Activated T-cell treated with anti-CD3 and anti-CD28 coated beads, Interleukin-2, amount 50 U/mL, for 4 hours (primary cell): ENCODE data around the gene PSMA7. TPM values are rescaled to one million over a fixed set of nuclear protein-coding genes. Genes with fewer than 3 reads are reported as not detected.

Experiments
- ATAC-seq, 2 donors: fragments of 200-7000 bp; cut with Tn5 transposase; one replicate each; pipeline ENCODE4 v1.10.0; 2021
- DNase-seq: peaks from one replicate; pipeline ENCODE4 v3.0.0-alpha.2; 2020
- H3K27me3 Mint-ChIP-seq: one replicate; pipeline ENCODE4 v1.8.0; 2021; ENCODE audit warnings: low read depth, mixed read lengths
- H3K36me3 Mint-ChIP-seq: one replicate; pipeline ENCODE4 v1.8.0; 2022; ENCODE audit warnings: mixed read lengths; ENCODE audit not compliant: insufficient read depth
- H3K4me1 Mint-ChIP-seq: one replicate; pipeline ENCODE4 v1.8.0; 2021; ENCODE audit warnings: low read depth, mixed read lengths
- H3K4me3 Mint-ChIP-seq: one replicate; pipeline ENCODE4 v1.8.0; 2021; ENCODE audit warnings: mild to moderate bottlenecking, moderate library complexity, mixed read lengths
- H3K9me3 Mint-ChIP-seq: one replicate; pipeline ENCODE4 v1.8.0; 2021; ENCODE audit warnings: mixed read lengths
- total RNA-seq, 3 donors: library from RNA; stranded (reverse); gene quantifications; one replicate each; pipeline ENCODE4 v1.2.1, GENCODE V29; 2021

Gene PSMA7
- total RNA-seq, 3 donors from 2014 or later, result 651 to 699 (median 689) TPM

GRCh38 chr20:62141043-62141396 is 2.2 kb downstream of the PSMA7 start:
- H3K36me3 Mint-ChIP-seq, result peaks cover 38% of the 10 kb centered on the region
- no peak for ATAC-seq
- H3K27me3 Mint-ChIP-seq, result no peaks in the 10 kb centered on the region
- H3K4me3 Mint-ChIP-seq, result peak overlapping the region; percentile 94
- DNase-seq, result no peak
- peaks cover 48% of the 10 kb centered on the region for H3K4me1 Mint-ChIP-seq
- no peaks in the 10 kb centered on the region for H3K9me3 Mint-ChIP-seq

GRCh38 chr20:62139636-62140035 is 3.6 kb downstream of the PSMA7 start:
- Mint-ChIP-seq H3K4me3 (no peak overlapping the region), H3K4me1 (peaks cover 34% of the 10 kb centered on the region), H3K27me3 (no peaks in the 10 kb centered on the region), H3K9me3 (no peaks in the 10 kb centered on the region), H3K36me3 (peaks cover 38% of the 10 kb centered on the region)
- DNase-seq (no peak), ATAC-seq (no peak)

GRCh38 chr20:62138912-62139311 is 4.3 kb downstream of the PSMA7 start:
- H3K9me3 Mint-ChIP-seq, result no peaks in the 10 kb centered on the region
- H3K27me3 Mint-ChIP-seq, result no peaks in the 10 kb centered on the region
- peaks cover 33% of the 10 kb centered on the region for H3K4me1 Mint-ChIP-seq
- DNase-seq (no peak), ATAC-seq (no peak)
- peaks cover 41% of the 10 kb centered on the region for H3K36me3 Mint-ChIP-seq
- no peak overlapping the region for H3K4me3 Mint-ChIP-seq

- H3K4me3 Mint-ChIP-seq, result no peak overlapping the region
- H3K27me3 Mint-ChIP-seq, result no peaks in the 10 kb centered on the region
- peaks cover 41% of the 10 kb centered on the region for H3K36me3 Mint-ChIP-seq
- DNase-seq, result no peak
- peaks cover 35% of the 10 kb centered on the region for H3K4me1 Mint-ChIP-seq
- H3K9me3 Mint-ChIP-seq, result no peaks in the 10 kb centered on the region
- no peak for ATAC-seq
Observed at GRCh38 chr20:62138204-62138543, 5.0 kb downstream of the PSMA7 start.

- ATAC-seq (no peak), DNase-seq (no peak)
- Mint-ChIP-seq H3K9me3 (no peaks in the 10 kb centered on the region), H3K36me3 (peaks cover 41% of the 10 kb centered on the region), H3K27me3 (no peaks in the 10 kb centered on the region), H3K4me1 (peaks cover 37% of the 10 kb centered on the region), H3K4me3 (no peak overlapping the region)
Observed at GRCh38 chr20:62137478-62138203, 5.6 kb downstream of the PSMA7 start.

- DNase-seq, result no peak
- ATAC-seq, result no peak
- H3K4me3 Mint-ChIP-seq, result no peak overlapping the region
- peaks cover 37% of the 10 kb centered on the region for H3K4me1 Mint-ChIP-seq
- peaks cover 42% of the 10 kb centered on the region for H3K36me3 Mint-ChIP-seq
- no peaks in the 10 kb centered on the region for H3K27me3 Mint-ChIP-seq
- no peaks in the 10 kb centered on the region for H3K9me3 Mint-ChIP-seq
Observed at GRCh38 chr20:62137092-62137384, 6.2 kb downstream of the PSMA7 start.

- Mint-ChIP-seq H3K9me3 (no peaks in the 10 kb centered on the region), H3K4me3 (no peak overlapping the region), H3K27me3 (no peaks in the 10 kb centered on the region), H3K36me3 (peaks cover 40% of the 10 kb centered on the region), H3K4me1 (peaks cover 34% of the 10 kb centered on the region)
- DNase-seq (peak; percentile 67), ATAC-seq (peak; percentile 47 to 50)
Observed at GRCh38 chr20:62136283-62137091, 6.7 kb downstream of the PSMA7 start.

GRCh38 chr20:62135573-62136266 is 7.5 kb downstream of the PSMA7 start:
- Mint-ChIP-seq H3K9me3 (no peaks in the 10 kb centered on the region), H3K36me3 (peaks cover 44% of the 10 kb centered on the region), H3K4me3 (no peak overlapping the region), H3K4me1 (peaks cover 28% of the 10 kb centered on the region), H3K27me3 (no peaks in the 10 kb centered on the region)
- no peak for ATAC-seq
- no peak for DNase-seq

GRCh38 chr20:62134735-62135231 is 8.4 kb downstream of the PSMA7 start:
- no peak for ATAC-seq
- DNase-seq, result no peak
- peaks cover 21% of the 10 kb centered on the region for H3K4me1 Mint-ChIP-seq
- peaks cover 49% of the 10 kb centered on the region for H3K36me3 Mint-ChIP-seq
- no peaks in the 10 kb centered on the region for H3K27me3 Mint-ChIP-seq
- no peak overlapping the region for H3K4me3 Mint-ChIP-seq
- no peaks in the 10 kb centered on the region for H3K9me3 Mint-ChIP-seq

GRCh38 chr20:62133864-62134263 is 9.3 kb downstream of the PSMA7 start:
- Mint-ChIP-seq H3K4me3 (no peak overlapping the region), H3K27me3 (no peaks in the 10 kb centered on the region), H3K4me1 (peaks cover 22% of the 10 kb centered on the region), H3K9me3 (no peaks in the 10 kb centered on the region), H3K36me3 (peaks cover 43% of the 10 kb centered on the region)
- ATAC-seq (peak; percentile 16 to 25), DNase-seq (no peak)

- Mint-ChIP-seq H3K9me3 (no peaks in the 10 kb centered on the region), H3K4me1 (peaks cover 24% of the 10 kb centered on the region), H3K27me3 (no peaks in the 10 kb centered on the region), H3K4me3 (no peak overlapping the region), H3K36me3 (peaks cover 46% of the 10 kb centered on the region)
- no peak for DNase-seq
- ATAC-seq, result no peak
Observed at GRCh38 chr20:62133051-62133845, 9.9 kb downstream of the PSMA7 start.

- Mint-ChIP-seq H3K4me1 (peaks cover 17% of the 10 kb centered on the region), H3K36me3 (peaks cover 44% of the 10 kb centered on the region), H3K9me3 (no peaks in the 10 kb centered on the region), H3K4me3 (no peak overlapping the region), H3K27me3 (no peaks in the 10 kb centered on the region)
- no peak for ATAC-seq
- no peak for DNase-seq
Observed at GRCh38 chr20:62132421-62132820, 10.8 kb downstream of the PSMA7 start.

- H3K4me1 Mint-ChIP-seq, result peaks cover 17% of the 10 kb centered on the region
- ATAC-seq (no peak), DNase-seq (no peak)
- no peak overlapping the region for H3K4me3 Mint-ChIP-seq
- no peaks in the 10 kb centered on the region for H3K9me3 Mint-ChIP-seq
- peaks cover 43% of the 10 kb centered on the region for H3K36me3 Mint-ChIP-seq
- no peaks in the 10 kb centered on the region for H3K27me3 Mint-ChIP-seq
Observed at GRCh38 chr20:62131560-62132320, 11.5 kb downstream of the PSMA7 start.
